ENCODE measurements around the gene EHBP1L1.

- no peak for TF ChIP-seq CTCF (optimal IDR thresholded peaks at IDR 0.05 in 1 of 3, IDR thresholded peaks at IDR 0.05 in 1 of 3, conservative IDR thresholded peaks at IDR 0.05 in 1 of 3; ENCODE audit: extremely low read depth in 1 of 3, insufficient read depth in 2 of 3, low read length in 3 of 3)
- TF ChIP-seq EZH2 (IDR thresholded peaks at IDR 0.05; ENCODE audit: low read length) = no peak
These were observed 17.6 kb upstream of the EHBP1L1 start, which contains the start of gene LTBP3 for GRCh38 chr11:65558002-65558929.
